HG02571 (cell line): Measurements from ENCODE around the gene ZBTB33.

Source experiments
- ATAC-seq: cut with Tn5 transposase; IDR thresholded peaks from one replicate; pipeline ENCODE4 v1.9.1; 2021; ENCODE audit warnings: mild to moderate bottlenecking, moderate library complexity; ENCODE audit not compliant: unreplicated experiment

Gene ZBTB33

DNA sequence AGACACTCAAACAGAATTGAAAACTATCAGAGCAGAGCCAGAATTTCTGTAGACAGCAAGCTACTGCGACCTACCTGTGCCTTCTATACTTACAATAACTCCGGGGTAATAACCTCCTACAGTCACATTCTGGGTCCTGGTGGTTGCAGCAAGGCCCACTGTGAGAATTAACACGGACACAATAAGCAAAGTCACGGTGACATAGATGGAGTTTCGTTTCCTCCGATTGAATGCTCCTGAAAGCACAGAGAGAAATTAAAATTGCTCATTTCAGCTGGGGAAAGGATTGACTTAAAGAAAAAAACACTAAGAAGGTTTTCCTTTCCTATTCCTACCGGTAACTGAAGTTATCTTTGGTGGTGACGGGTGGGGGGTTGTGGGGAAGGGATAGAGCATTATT lies 53.6 kb downstream of the ZBTB33 start:
- ATAC-seq: no peak

DNA sequence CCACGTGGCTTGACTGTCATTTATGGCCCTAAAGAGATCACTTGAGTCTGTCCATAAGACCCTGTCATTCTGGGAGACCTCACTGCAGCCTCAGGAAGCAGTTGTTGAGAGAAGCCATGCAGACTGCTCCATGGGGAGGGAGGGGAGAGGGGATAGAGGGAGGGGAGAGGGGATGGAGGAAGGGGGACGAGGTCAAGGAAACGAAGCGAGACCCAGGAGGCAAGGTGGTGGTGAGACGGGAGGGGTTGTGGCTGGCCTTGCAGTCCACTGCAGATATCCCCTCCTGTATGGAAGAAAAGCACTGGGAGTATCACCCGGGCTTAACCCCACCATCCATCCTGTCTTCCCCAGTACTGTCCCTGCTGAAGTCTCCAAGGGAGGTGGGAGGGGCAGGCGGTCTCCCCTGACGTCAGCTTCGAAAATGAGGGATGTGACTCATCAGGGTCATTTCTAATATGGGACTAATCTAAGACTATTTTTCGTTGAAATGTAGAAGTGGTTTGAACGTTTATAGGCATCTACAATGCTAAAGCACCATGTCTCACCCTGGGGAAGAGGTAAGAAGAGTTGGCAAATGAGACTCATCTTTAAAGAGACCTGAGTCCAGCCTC lies 55.0 kb downstream of the ZBTB33 start:
- ATAC-seq: no peak

- ATAC-seq: no peak
Observed at GRCh38 chrX:120306630-120307029, 56.0 kb downstream of the ZBTB33 start.
